Osteocyte (in vitro differentiated cells): ENCODE measurements around the gene RRP9. TPM values are rescaled to one million over a fixed set of nuclear protein-coding genes. Genes with fewer than 3 reads are reported as not detected.
A peak's percentile ranks its signal among the peaks of the same experiment; 100 is the strongest.
"Not testable (repeated sequence)": the region's sequence is repeated elsewhere in the genome, so short reads cannot be mapped to it uniquely, and the experiment has no call there.

Experiments used
- DNase-seq: peaks from one replicate; pipeline ENCODE4 v3.0.0; 2021; ENCODE audit warnings: mixed read lengths; ENCODE audit not compliant: unreplicated experiment; ENCODE audit errors: extremely low spot score
- H3K27ac Mint-ChIP-seq: one replicate; pipeline ENCODE4 v1.8.0; 2021; ENCODE audit warnings: mild to moderate bottlenecking, mixed read lengths; ENCODE audit not compliant: unreplicated experiment
- H3K27me3 Mint-ChIP-seq: one replicate; pipeline ENCODE4 v1.8.0; 2021; ENCODE audit warnings: mixed read lengths; ENCODE audit not compliant: unreplicated experiment
- H3K36me3 Mint-ChIP-seq: one replicate; pipeline ENCODE4 v1.8.0; 2021; ENCODE audit warnings: mixed read lengths; ENCODE audit not compliant: unreplicated experiment
- H3K4me1 Mint-ChIP-seq: one replicate; pipeline ENCODE4 v1.8.0; 2021; ENCODE audit warnings: mixed read lengths; ENCODE audit not compliant: unreplicated experiment
- H3K4me3 Mint-ChIP-seq: one replicate; pipeline ENCODE4 v1.8.0; 2021; ENCODE audit warnings: mild to moderate bottlenecking, moderate library complexity, mixed read lengths; ENCODE audit not compliant: unreplicated experiment
- H3K9me3 Mint-ChIP-seq: one replicate; pipeline ENCODE4 v1.8.0; 2021; ENCODE audit warnings: mixed read lengths; ENCODE audit not compliant: unreplicated experiment
- long read RNA-seq: library from polyadenylated mRNA; unstranded; transcript quantifications from one replicate; pipeline ENCODE4 v2.0.0, GENCODE V29; 2021
- total RNA-seq: library from RNA; stranded (reverse); gene quantifications from 2 replicates; pipeline ENCODE4 v1.2.1, GENCODE V29; 2021
- TF ChIP-seq, protein P1 (sequence below): fragments of 200-600 bp; sonication (generic); IDR thresholded peaks from 2 replicates; pipeline ENCODE4 v1.5.0; 2021; ENCODE audit warnings: antibody characterized with exemption, mild to moderate bottlenecking, moderate library complexity

Gene RRP9, protein sequence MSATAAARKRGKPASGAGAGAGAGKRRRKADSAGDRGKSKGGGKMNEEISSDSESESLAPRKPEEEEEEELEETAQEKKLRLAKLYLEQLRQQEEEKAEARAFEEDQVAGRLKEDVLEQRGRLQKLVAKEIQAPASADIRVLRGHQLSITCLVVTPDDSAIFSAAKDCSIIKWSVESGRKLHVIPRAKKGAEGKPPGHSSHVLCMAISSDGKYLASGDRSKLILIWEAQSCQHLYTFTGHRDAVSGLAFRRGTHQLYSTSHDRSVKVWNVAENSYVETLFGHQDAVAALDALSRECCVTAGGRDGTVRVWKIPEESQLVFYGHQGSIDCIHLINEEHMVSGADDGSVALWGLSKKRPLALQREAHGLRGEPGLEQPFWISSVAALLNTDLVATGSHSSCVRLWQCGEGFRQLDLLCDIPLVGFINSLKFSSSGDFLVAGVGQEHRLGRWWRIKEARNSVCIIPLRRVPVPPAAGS
- 20.7 and 22.8 TPM in 2 replicates for total RNA-seq
- long read RNA-seq, transcript RRP9-201 (15 exons, 1,578 nt) = major isoform, 13 of 16 reads
- long read RNA-seq, partial matches to known transcripts = 1 of 16 reads
- long read RNA-seq, other reads (novel, unspliced or antisense) = 2 of 16 reads

DNA sequence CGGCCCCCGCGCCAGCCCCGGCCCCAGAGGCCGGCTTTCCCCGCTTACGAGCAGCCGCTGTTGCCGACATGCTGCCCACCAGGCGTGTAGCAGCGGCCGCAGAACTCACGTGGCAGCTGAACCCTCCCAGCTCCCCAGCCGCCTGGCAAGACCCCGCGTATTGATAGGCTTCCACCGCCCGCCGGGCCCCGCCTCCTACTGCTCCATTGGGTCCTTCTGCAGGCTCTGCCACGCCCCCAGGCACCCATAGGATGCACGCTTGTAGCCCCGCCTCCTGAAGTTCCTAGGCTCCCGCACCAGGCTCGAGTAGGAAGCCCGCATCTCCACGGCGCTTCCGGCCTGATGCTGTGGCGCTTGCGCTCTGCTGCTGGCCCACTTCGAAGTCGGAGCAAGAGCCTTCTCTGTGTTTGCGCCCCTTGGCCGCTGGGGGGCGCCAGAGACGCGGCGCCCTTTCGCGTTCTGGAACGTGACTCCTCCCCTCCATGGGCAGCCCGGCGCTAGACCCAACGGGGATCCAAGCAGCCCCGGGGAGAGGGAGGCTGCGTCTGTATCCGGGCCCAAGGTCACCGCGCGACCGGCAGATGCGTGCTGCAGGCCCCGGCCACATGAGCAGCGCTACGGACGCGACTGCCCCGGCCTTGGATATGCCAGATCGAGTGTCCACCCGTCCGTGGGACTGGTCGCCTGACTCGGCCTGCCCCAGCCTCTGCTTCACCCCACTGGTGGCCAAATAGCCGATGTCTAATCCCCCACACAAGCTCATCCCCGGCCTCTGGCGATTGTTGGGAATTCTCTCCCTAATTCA, at the start of gene RRP9, which contains the start of gene PARP3:
TSS of gene RRP9 (minus strand) at position 107 of the 805 bp plus-strand sequence. CDS start at position 70, 37 bp downstream.
TSS of gene PARP3 (plus strand) at position 566 of the 805 bp plus-strand sequence. CDS start 993 bp downstream, outside the sequence.
- TF ChIP-seq, protein P1, sequence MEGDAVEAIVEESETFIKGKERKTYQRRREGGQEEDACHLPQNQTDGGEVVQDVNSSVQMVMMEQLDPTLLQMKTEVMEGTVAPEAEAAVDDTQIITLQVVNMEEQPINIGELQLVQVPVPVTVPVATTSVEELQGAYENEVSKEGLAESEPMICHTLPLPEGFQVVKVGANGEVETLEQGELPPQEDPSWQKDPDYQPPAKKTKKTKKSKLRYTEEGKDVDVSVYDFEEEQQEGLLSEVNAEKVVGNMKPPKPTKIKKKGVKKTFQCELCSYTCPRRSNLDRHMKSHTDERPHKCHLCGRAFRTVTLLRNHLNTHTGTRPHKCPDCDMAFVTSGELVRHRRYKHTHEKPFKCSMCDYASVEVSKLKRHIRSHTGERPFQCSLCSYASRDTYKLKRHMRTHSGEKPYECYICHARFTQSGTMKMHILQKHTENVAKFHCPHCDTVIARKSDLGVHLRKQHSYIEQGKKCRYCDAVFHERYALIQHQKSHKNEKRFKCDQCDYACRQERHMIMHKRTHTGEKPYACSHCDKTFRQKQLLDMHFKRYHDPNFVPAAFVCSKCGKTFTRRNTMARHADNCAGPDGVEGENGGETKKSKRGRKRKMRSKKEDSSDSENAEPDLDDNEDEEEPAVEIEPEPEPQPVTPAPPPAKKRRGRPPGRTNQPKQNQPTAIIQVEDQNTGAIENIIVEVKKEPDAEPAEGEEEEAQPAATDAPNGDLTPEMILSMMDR = peak; percentile 100
- H3K27ac Mint-ChIP-seq = peak within 1 kb of the TSS; percentile 89
- peak within 1 kb of the TSS; percentile 84 for H3K4me3 Mint-ChIP-seq
- no peaks in the 10 kb centered on the region for H3K9me3 Mint-ChIP-seq
- H3K27me3 Mint-ChIP-seq = no peaks in the 10 kb centered on the region
- H3K36me3 Mint-ChIP-seq = peaks cover 12% of the 10 kb centered on the region
- H3K4me1 Mint-ChIP-seq = peaks cover 26% of the 10 kb centered on the region
- peak; percentile 100 for DNase-seq

DNA sequence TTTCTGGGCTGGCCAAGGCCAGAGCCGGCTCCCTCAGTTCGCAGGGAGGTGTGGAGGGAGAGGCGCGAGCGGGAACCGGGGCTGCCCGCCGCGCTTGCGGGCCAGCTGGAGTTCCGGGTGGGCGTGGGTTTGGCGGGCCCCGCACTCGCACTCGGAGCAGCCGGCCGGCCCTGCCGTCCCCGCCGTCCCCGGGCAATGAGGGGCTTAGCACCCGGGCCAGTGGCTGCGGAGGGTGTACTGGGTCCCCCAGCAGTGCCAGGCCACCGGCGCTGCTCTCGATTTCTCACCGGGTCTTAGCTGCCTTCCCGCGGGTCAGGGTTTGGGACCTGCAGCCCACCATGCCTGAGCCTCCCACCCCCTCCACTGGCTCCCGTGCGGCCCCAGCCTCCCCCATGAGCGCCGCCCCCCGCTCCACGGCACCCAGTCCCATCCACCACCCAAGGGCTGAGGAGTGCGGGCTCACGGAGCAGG, 48.8 kb upstream of the RRP9 start:
- H3K9me3 Mint-ChIP-seq, H3K27ac Mint-ChIP-seq, DNase-seq, H3K27me3 Mint-ChIP-seq, H3K4me3 Mint-ChIP-seq: not testable (repeated sequence)
- H3K36me3 Mint-ChIP-seq = peaks cover 18% of the 10 kb centered on the region
- peaks cover 16% of the 10 kb centered on the region for H3K4me1 Mint-ChIP-seq

DNA sequence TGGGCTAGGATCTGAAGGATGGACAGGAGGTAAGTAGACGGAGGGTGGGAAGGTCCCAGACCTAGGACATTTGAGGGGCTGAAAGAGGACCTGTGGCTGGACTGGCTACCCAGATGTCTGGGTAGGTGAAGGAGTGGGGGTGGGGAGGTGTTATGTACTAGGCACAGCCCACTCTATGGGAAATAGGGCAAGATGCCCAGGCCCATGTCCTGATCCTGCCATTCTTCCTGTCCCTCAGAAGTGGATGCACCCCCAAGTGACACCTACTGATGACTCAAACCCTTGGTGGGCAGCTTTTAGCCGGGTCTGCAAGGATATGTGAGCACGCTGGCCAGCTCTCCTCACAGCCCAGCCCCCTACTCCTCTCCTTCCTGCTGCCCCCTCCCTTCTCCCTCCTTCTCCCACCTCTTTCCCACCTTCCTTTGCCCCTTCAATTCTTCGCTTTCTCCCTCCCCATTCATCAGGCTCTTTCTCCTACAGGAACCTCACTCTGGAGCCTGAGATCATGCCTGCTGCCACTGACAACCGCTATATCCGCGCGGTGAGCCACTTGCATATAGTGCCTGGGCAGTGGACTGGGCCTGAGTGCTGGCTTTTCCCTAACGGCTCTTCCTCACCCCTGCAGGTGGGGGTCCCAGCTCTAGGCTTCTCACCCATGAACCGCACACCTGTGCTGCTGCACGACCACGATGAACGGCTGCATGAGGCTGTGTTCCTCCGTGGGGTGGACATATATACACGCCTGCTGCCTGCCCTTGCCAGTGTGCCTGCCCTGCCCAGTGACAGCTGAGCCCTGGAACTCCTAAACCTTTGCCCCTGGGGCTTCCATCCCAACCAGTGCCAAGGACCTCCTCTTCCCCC, 46.8 kb upstream of the RRP9 start:
- TF ChIP-seq, protein P1 = no peak
- Mint-ChIP-seq H3K27ac (peak overlapping the region; percentile 19), H3K27me3 (no peaks in the 10 kb centered on the region)

DNA sequence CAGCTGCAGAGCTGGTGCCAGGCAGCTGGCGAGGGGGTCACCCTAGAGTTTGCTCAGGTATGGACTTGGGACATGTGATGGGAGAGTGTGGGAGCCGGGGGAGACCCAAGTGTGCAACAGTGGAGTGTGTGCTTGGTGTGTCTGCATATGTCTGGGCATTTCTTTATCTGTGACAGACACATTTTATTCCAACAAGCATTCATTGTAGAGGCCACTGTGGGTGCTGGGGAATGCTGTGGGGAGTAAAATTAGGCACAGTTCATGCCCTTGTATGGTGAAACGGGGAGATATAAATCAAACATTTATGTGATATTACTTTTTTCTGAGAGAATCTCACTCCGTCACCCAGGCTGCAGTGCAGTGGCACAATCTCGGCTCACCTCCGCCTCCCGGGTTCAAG, 45.9 kb upstream of the RRP9 start:
- H3K27ac Mint-ChIP-seq = no peak overlapping the region
- H3K9me3 Mint-ChIP-seq = no peaks in the 10 kb centered on the region
- TF ChIP-seq, protein P1 = no peak
- DNase-seq = no peak
- H3K4me3 Mint-ChIP-seq = no peak overlapping the region
- peaks cover 4% of the 10 kb centered on the region for H3K36me3 Mint-ChIP-seq
- H3K4me1 Mint-ChIP-seq = peaks cover 17% of the 10 kb centered on the region
- H3K27me3 Mint-ChIP-seq = no peaks in the 10 kb centered on the region

More for the DNA sequence above, 46.8 kb upstream of the RRP9 start:
- no peaks in the 10 kb centered on the region for H3K9me3 Mint-ChIP-seq
- H3K36me3 Mint-ChIP-seq = peaks cover 9% of the 10 kb centered on the region
- no peak overlapping the region for H3K4me3 Mint-ChIP-seq
- no peak for DNase-seq
- peaks cover 10% of the 10 kb centered on the region for H3K4me1 Mint-ChIP-seq
